HT1080 (cell line): ENCODE measurements around the gene IGF1. TPM values are rescaled to one million over a fixed set of nuclear protein-coding genes. Genes with fewer than 3 reads are reported as not detected.

Experiments used
- DNase-seq: peaks from one replicate; pipeline ENCODE4 v3.0.0-alpha.2; 2015; ENCODE audit warnings: low read depth
- total RNA-seq: library from RNA; depleted of rRNA; stranded (reverse); fragments of >200 nt; shearing (Covaris generic); gene quantifications from 2 replicates; pipeline ENCODE4 v1.2.3, GENCODE V29; 2014

Gene IGF1
- total RNA-seq, 1 experiment from 2014 or later = not detected

- DNase-seq = no peak
These were observed 17.4 kb upstream of the IGF1 start for GRCh38 chr12:102497743-102498142.

DNA sequence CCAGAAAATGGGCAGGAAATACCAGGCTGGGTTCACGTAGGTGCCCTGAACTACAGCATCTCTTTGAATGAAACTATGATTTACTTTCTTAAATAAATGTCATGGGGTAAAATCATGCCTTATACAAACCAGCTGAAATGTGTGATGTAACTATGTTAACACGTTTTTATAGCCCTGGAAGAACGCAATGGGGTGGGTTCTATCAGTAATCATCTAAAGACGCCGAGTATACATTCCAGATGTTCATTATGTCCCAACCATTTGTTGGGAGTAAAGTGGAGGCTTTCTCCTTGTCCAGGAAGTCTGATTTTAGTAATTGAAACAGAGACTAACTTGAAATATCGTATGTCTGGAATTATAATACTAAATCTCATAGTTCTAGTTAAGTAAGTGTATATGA lies 16.2 kb upstream of the IGF1 start:
- DNase-seq = no peak

DNA sequence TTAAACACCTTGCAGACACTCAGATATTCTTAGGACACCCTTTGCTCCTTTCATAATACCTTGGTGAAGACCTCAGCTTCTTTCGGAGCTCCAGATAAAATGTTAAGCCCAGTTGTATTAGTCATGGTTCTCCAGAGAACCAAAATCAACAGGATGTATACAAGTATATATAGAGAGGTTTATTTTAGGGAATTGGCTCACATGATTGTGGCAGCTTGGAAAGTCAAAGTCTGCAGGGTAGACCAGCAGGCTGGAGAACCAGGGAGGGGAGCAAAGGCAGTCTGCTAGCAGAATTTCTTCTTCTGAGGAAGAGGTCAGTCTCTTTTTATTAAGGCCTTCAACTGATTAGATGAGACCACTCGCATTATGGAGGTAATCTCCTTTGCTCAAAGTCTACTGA lies 6.9 kb upstream of the IGF1 start:
- DNase-seq = no peak

GRCh38 chr12:102486153-102486552 lies 5.8 kb upstream of the IGF1 start:
- DNase-seq = no peak

- peak; percentile 34 for DNase-seq
These were observed 4.1 kb upstream of the IGF1 start for GRCh38 chr12:102484428-102484958.

DNA sequence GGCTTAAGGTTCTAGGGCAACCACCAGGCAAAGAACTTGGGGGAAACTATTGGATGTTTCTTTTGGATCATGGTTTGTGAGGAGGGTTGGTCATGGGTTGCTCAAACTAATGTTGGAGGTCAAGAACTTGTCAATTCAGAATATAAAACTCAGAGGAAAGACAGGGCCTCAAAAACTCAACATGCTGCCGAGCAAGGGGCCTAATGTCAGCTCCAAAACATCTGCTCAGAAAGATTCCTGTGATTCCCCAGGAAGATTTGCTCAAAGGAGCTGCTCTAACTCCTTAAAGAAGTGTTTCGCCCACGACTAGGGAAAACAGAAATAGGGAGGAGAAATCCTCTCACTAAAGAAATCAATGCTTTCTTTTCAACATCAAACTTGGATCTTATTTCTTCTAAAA lies 3.7 kb upstream of the IGF1 start:
- DNase-seq = no peak

DNA sequence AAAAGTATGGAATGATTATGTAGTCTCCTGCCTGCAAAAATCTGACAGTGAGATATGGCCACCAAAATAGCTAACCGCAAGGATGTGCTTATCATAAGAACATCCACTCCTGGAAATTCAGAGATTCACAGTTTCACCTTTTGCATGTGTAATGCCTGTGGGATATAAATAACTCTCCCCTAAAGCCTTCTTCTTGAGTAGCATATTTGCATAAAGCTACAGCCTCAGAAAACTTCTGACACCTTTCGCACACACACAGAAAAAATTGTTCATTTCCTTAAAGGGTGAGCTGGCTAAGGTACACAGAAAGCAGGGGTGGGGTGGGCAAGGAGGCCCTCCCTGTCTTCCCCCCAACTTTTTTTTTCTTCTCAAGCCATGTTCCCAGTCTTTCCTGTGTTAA lies 3.1 kb upstream of the IGF1 start:
- DNase-seq = no peak

DNA sequence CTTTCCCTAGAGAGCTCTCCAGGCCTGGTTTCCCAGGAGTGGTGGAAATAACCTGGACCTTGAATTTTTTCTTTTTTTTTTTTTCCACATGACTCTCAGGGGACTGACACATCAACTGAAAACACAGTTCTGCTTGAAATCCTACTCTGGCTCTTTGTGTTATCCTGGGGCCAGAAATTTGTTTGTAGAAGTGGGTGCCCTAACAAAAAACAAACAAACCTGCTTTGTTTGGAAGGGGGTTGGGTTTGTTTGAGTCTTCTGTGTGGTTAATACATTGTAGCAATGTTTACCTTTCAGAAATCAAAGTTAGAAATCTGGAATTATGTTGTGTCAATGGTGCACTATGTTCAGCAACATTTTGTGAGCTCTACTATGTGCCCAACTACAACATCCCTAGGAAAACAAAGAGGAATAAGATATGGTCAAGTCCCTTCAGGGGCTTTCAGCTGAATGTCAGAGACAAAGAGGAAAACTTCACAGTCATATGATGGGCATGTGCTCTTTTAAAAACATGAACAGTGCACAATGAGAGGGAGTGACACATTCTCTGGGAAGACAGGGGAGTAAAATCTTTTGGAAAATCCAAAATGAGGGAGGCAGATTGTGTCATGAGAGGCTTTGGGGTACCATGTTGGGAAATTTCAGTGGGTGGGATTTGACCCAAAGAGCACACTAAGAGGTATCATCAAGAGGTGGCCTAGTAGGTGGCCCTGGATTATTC lies 1.5 kb upstream of the IGF1 start:
- no peak for DNase-seq

DNA sequence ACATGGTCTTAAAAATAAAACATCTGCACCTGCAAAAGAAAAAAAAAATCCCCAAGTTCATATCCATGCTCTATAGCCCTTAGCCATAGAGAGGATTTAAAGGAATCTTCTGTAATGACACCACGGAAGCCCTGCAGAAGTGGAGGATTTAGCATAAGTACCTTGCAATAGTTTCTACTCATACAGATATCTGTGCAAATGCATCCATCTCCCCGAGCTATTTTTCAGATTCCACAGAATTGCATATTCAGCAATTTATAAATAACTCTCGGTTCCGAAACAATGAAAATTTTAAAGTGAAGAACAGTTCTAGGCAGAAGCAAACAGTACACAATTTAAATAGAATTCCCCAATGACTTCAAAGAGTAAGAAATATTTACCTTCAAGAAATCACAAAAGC lies 424 bp downstream of the IGF1 start:
- DNase-seq = no peak

GRCh38 chr12:102479099-102479885 lies 1.1 kb downstream of the IGF1 start:
- no peak for DNase-seq

GRCh38 chr12:102478405-102479098 lies 1.8 kb downstream of the IGF1 start:
- peak; percentile 19 for DNase-seq

DNA sequence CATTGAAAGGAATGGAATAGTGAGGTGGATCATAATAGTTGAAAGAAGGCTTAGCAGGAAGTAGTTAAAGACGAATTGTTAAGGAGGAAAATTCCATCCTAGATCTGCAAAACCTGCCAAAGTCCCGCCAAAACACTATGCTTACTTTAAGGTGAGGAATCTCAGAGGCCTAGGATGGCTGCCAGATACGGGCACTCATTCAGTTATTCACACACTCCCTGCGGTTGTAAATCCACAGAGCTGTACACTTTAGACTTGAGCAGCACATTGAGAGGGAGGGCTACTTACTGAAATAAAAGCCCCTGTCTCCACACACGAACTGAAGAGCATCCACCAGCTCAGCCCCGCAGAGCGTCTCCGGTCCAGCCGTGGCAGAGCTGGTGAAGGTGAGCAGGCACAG lies 5.0 kb downstream of the IGF1 start:
- DNase-seq = no peak

- DNase-seq = peak; percentile 78
These were observed 5.8 kb downstream of the IGF1 start for GRCh38 chr12:102474438-102475064.

DNA sequence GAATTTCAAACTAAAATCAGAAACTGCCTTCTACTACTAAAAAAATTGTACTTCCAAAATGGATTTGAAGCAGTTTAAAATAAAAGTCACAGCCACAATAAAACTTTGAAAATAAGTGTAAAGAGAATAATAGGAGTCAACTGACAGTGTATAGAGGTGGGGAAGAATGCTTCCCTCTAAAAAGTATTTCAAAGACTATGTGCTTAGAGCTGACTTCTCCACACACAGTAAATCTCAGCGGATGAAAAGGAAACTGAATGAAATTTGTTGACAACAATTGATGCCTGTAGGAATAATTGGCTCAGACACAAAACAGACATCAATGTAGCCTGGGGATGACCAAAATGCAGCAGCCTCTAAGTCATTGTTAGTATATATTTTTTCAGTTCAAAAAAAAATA lies 7.9 kb downstream of the IGF1 start:
- no peak for DNase-seq

DNA sequence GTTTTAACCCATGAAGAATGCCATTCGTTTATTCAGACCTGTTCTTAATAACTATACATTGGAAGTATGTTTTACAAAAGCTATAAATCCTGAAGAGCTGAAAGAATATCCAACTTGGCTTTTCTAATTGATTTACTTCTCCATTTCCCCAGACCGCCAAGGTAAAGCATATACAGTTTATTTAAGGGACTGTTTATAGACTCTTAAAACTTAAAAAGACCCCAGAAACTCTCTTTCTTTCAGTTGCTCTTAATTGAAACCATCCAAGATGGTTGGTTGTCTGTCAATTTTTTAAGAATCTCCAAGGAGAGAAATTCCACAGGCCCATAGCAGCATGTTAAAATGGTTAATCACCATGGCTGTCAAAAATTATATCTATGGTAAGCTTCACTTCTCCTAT lies 8.8 kb downstream of the IGF1 start:
- DNase-seq = no peak

GRCh38 chr12:102470945-102471344 lies 9.4 kb downstream of the IGF1 start:
- DNase-seq = no peak

- no peak for DNase-seq
These were observed 12.0 kb downstream of the IGF1 start for GRCh38 chr12:102468261-102468915.

DNA sequence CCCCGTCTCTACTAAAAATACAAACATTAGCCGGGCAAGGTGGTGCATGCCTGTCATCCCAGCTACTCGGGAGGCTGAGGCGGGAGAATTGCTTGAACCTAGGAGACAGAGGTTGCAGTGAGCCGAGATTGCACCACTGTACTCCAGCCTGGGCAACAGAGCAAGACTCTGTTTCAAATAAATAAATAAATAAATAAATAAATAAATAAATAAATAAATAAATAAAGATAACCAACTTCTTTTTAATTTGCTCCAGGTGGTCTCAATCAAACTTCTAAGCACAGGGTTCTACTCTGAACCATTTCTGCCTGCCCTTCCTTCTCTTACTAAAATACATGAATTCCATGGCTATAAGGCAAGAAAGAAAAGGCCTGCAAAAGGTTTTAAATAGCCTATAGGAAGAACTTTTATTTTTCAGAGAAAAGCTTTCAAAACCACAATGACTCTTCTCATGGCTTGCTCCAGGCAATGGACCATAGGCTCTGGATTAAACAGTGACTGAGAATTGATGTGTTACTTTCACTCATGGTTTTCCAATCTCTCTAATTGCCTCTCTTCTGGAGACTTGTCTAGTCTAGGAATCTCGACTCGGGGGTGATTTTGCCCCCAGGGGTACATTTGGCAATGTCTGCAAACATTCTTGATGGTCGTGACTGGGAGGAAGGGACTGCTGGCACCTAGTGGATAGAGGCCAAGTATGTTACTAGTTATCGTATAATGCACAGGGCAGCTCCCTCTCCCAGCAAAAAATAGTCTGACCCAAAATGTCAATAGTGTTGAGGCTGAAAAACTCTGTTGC lies 14.4 kb downstream of the IGF1 start:
- DNase-seq = no peak

GRCh38 chr12:102463659-102464249 lies 16.6 kb downstream of the IGF1 start:
- no peak for DNase-seq
